Esophagus squamous epithelium (tissue), 5 donors: ENCODE data around the gene MOB3B. TPM values are rescaled to one million over a fixed set of nuclear protein-coding genes. Genes with fewer than 3 reads are reported as not detected.

Experiments
- DNase-seq: peaks from one replicate; lab custom pipeline; 2025; lab: John Stamatoyannopoulos, UW
- H3K27ac ChIP-seq, 4 donors: fragments of 200-600 bp; sonication (generic); one replicate each; pipeline ENCODE4 v1.5.1; 2016 to 2019; ENCODE audit warnings: mild to moderate bottlenecking in 1 of 4
- H3K27me3 ChIP-seq, 4 donors: fragments of 200-600 bp; sonication (generic); 1 replicate in 3 of 4; 2 replicates in 1 of 4; pipeline versions ENCODE4 v1.5.1 to v1.6.0; 2017 to 2021; ENCODE audit warnings: antibody characterized with exemption in 1 of 4
- H3K36me3 ChIP-seq, 3 donors: fragments of 200-600 bp; sonication (generic); one replicate each; pipeline ENCODE4 v1.5.1; 2016 to 2019
- H3K4me1 ChIP-seq, 3 donors: fragments of 200-600 bp; sonication (generic); one replicate each; pipeline ENCODE4 v1.5.1; 2017 to 2019
- H3K4me3 ChIP-seq, 4 donors: fragments of 200-600 bp; sonication (generic); 1 replicate in 3 of 4; 2 replicates in 1 of 4; pipeline ENCODE4 v1.5.1; 2016 to 2019; ENCODE audit warnings: mild to moderate bottlenecking in 2 of 4, moderate library complexity in 1 of 4
- H3K9me3 ChIP-seq, 3 donors: fragments of 200-600 bp; sonication (generic); one replicate each; pipeline ENCODE4 v1.5.1; 2016 to 2019
- CTCF ChIP-seq, 6 experiments: fragments of 450-650 bp in 4 of 6; fragments of 200-600 bp in 2 of 6; sonication (generic) in 2 of 6; IDR thresholded peaks; one replicate each; pipeline ENCODE4 v1.5.1; 2016 to 2019; ENCODE audit warnings: antibody characterized with exemption in 6 of 6, mild to moderate bottlenecking in 4 of 6, moderate library complexity in 4 of 6
- POLR2A ChIP-seq, 4 donors: fragments of 450-650 bp; IDR thresholded peaks; one replicate each; pipeline ENCODE4 v1.6.1; 2017; ENCODE audit warnings: antibody characterized with exemption in 4 of 4, mild to moderate bottlenecking in 4 of 4, moderate library complexity in 3 of 4
- WGBS, 2 donors: methylation state at CpG; one replicate each; pipeline ENCODE4 v1.1.5; 2018; 5-methylcytosine and 5-hydroxymethylcytosine counted together
- intact Hi-C: fragments of 100-400 bp; cut with DNase I; formaldehyde crosslinking; loops from one replicate; pipeline ENCODE4 v1.15.0; 2022
- total RNA-seq, 4 donors: library from RNA; depleted of rRNA; stranded (reverse); fragments of >200 nt; gene quantifications; one replicate each; pipeline ENCODE4 v1.1.0, GENCODE V29; 2016
- donor health status: DM: yes; HTN: yes; CAD: no.

MOB3B gene
- total RNA-seq = 1 to 10 TPM; 2.2 to 7.6 (median 5.2) TPM

- peak; percentile 95 to 99 (median 97) for TF ChIP-seq CTCF (IDR thresholded peaks at IDR 0.05)
- peak in 2 of 4 donors; percentile 33 to 64 for TF ChIP-seq POLR2A (IDR thresholded peaks at IDR 0.05)
- Histone ChIP-seq H3K4me1 (peaks cover 14 to 49% (median 16%) of the 10 kb centered on the region in 3 donors), H3K27me3 (no peaks in the 10 kb centered on the region), H3K9me3 (no peaks in the 10 kb centered on the region), H3K27ac (peak within 1 kb of the TSS; percentile 91 to 97 (median 94)), H3K36me3 (no peaks in the 10 kb centered on the region), H3K4me3 (peak within 1 kb of the TSS; percentile 73 to 90 (median 80))
- DNase-seq = peak; percentile 7
- intact Hi-C loops = no loop called here
- 36 to 52% methylated on average over 3 to 5 of the region's 74 CpGs for WGBS, 2 donors
These were observed at the start of gene MOB3B for GRCh38 chr9:27529316-27530278. Gene MOB3B, minus strand, starts transcription at chr9:27529814. Its CDS starts 74,264 bp downstream, at chr9:27455550.

- Histone ChIP-seq H3K4me3 (peak overlapping the region; percentile 63 to 81 (median 78)), H3K4me1 (peaks cover 9 to 29% (median 10%) of the 10 kb centered on the region in 3 donors), H3K27me3 (no peaks in the 10 kb centered on the region), H3K36me3 (no peaks in the 10 kb centered on the region), H3K27ac (peak overlapping the region; percentile 94 to 99 (median 99)), H3K9me3 (no peaks in the 10 kb centered on the region)
- WGBS, 2 donors = 2% methylated on average over 30 to 32 of the region's 35 CpGs
- intact Hi-C loops = no loop called here
- DNase-seq = peak; percentile 96
- TF ChIP-seq POLR2A (IDR thresholded peaks at IDR 0.05) = peak in 3 of 4 donors; percentile 49 to 84 (median 79)
- peak in 1 of 6 experiments; percentile 6 for TF ChIP-seq CTCF (IDR thresholded peaks at IDR 0.05)
These were observed 44.3 kb upstream of the MOB3B start for GRCh38 chr9:27573634-27574590.

GRCh38 chr9:27572918-27573633 is 43.5 kb upstream of the MOB3B start, which contains the start of gene C9orf72:
Gene C9orf72, minus strand, starts transcription at chr9:27573481. Its CDS starts 6,361 bp downstream, at chr9:27567120.
- peak within 1 kb of the TSS; percentile 94 to 99 (median 99) for H3K27ac ChIP-seq
- intact Hi-C loops = no loop called here

More at GRCh38 chr9:27572918-27573633, 43.5 kb upstream of the MOB3B start, which contains the start of gene C9orf72:
- no peak for DNase-seq
- WGBS, 2 donors = 0% methylated on average over 1 to 3 of the region's 72 CpGs
- Histone ChIP-seq H3K4me1 (peaks cover 9 to 29% (median 10%) of the 10 kb centered on the region in 3 donors), H3K4me3 (peak within 1 kb of the TSS; percentile 63 to 81 (median 78)), H3K9me3 (no peaks in the 10 kb centered on the region), H3K27me3 (no peaks in the 10 kb centered on the region), H3K36me3 (no peaks in the 10 kb centered on the region)
- TF ChIP-seq POLR2A (IDR thresholded peaks at IDR 0.05) (peak in 3 of 4 donors; percentile 57 to 89 (median 87)), CTCF (IDR thresholded peaks at IDR 0.05) (peak in 1 of 6 experiments; percentile 13)
